GM19043 (cell line): ENCODE results near the gene CERT1.

Experiments used
- ATAC-seq: cut with Tn5 transposase; IDR thresholded peaks from one replicate; pipeline ENCODE4 v1.9.1; 2021; ENCODE audit warnings: low read depth; ENCODE audit not compliant: unreplicated experiment

Gene CERT1

DNA sequence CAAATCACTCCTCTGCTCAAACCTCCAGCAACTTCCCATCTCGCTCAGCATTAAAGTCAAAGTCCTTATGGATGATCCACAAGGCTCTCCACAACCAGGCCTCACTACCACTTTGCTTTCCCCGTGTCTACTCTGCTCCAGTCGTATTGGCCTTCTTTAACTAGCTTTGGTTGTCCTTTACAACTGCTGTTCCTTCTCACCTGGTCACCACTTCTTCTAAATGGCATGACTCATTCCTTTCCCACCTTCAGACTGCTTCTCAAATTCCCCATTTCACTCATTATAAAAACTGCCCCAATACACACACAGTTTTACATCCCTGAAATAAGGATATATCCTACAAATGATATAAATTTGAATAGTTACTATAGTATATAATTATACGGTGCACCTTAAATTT lies 30.4 kb downstream of the CERT1 start:
- ATAC-seq = no peak

DNA sequence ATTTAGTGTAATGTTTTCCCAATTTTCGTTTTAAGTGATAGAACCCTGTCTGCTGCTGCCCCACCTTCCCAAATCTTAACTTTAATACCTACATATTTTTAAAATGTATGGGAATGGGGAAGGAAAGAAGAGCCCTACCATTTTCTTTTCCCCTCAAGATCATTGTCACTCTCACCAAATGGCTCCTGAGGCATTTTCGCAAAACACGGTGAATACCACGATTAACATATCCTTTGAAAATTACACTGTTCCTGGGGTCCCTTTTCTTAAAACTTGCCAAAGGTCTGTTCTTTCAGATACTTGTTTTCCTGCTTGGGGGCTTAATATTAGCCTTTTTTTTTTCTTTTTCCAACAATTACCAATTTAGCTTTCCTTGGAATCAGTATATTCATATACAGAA lies 36.1 kb downstream of the CERT1 start:
- no peak for ATAC-seq

DNA sequence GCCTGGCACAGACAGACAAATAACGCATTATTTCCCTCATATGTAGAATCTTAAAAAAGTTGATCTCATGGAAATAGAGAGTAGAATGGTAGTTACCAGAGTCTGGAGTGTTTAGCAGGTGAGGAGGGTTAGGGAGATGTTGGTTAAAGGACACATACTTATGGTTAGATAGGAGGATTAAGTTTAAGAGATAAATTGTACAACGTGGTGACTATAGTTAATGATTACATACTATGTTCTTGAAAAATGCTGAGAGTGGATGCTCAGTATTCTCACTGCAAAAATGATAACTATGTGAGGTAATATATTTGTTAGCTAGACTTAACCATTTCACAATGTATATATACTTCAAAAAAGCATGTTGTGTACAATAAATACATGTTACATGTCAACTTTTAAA lies 38.0 kb downstream of the CERT1 start:
- ATAC-seq = no peak

DNA sequence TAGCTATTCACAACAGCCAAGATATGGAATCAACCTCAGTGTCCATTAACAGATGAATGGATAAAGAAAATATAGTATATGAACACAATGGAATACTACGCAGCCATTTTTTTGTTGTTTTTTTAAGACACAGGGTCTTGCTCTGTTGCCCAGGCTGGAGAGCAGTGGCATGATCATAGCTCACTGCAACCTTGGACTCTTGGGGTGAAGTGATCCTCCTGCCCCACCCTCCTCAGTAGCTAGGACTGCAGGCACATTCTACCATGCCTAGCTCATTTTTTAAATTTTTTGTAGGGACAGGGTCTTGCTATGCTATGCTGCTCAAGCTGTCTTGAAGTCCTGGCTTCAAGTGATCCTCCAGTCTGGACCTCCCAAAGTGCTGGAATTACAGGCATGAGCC lies 38.5 kb downstream of the CERT1 start:
- ATAC-seq = no peak

- ATAC-seq = no peak
These were observed 40.2 kb downstream of the CERT1 start for GRCh38 chr5:75471193-75471592.

DNA sequence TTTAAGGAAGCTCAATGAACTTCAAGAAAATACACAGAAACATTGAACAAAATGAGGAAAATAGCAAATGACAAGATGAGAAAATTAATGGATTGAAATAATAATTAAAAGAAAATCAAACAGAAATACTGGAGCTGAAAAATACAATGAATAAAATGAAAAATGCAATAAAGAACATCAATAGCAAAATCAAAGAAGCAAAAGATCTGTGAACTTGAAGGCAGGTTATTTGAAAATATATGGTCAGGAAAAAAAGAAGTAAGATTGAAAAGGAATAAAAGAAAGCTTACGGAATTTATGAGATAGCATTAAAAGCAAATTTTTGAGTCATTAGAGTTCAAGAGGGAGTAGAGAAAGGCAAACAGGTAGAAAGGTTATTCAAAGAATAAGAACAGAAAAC lies 42.4 kb downstream of the CERT1 start:
- no peak for ATAC-seq

- no peak for ATAC-seq
These were observed 42.8 kb downstream of the CERT1 start for GRCh38 chr5:75468593-75468992.

GRCh38 chr5:75466006-75466716 lies 45.3 kb downstream of the CERT1 start:
- no peak for ATAC-seq

- no peak for ATAC-seq
These were observed 45.9 kb downstream of the CERT1 start for GRCh38 chr5:75465480-75465879.

- ATAC-seq = no peak
These were observed 47.7 kb downstream of the CERT1 start for GRCh38 chr5:75463726-75464125.

DNA sequence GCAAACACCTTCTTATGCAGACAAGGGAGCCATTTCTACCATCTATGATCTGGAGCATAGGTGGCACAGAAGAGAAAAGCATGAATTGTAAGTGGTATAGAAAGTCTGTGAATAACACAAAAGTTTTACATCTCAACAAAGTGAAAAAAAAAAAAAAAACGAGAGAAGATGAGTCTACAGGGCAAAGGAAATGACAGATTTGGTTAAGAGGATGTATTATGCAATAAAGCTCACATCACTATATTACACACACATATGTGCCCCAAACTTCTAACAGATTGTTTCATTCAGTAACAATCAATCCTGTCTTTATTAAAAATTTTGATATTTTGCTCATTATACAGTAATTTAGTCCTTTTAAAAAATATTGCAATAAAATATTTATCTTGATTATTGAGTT lies 49.8 kb downstream of the CERT1 start:
- ATAC-seq = no peak

DNA sequence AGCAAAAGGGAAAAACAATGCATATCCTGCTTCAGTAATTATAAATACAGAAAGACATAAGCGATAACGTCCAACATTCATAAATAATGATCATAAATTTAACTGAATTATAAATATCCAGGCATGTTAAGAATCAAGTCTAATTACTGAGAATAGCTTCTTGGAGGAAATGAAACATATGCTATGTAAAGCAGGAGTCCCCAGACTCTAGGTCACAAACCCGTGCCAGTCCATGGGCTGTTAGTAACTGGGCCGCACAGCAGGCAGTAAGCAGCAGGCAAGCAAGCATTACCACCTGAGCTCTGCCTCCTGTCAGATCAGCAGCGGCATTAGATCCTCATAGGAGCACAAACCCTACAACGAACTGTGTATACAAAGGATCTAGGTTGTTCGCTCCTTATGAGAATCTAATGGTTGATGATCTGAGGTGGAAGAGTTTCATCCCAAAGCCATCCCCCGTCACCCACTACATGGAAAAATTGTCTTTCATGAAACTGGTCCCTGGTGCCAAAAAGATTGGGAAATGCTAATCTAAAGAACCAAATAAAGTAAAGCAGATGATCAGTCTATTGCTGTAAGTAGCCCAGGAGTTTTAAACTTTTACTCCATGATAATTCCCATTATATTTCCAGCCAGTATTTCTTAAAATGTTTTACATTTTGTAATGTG lies 50.4 kb downstream of the CERT1 start:
- peak; percentile 83 for ATAC-seq

GRCh38 chr5:75460532-75460931 lies 50.9 kb downstream of the CERT1 start:
- ATAC-seq = peak; percentile 14

GRCh38 chr5:75457691-75458090 lies 53.7 kb downstream of the CERT1 start:
- no peak for ATAC-seq

GRCh38 chr5:75457161-75457560 lies 54.3 kb downstream of the CERT1 start:
- no peak for ATAC-seq

- no peak for ATAC-seq
These were observed 61.4 kb downstream of the CERT1 start for GRCh38 chr5:75450069-75450468.

- no peak for ATAC-seq
These were observed 65.4 kb downstream of the CERT1 start for GRCh38 chr5:75446068-75446467.

DNA sequence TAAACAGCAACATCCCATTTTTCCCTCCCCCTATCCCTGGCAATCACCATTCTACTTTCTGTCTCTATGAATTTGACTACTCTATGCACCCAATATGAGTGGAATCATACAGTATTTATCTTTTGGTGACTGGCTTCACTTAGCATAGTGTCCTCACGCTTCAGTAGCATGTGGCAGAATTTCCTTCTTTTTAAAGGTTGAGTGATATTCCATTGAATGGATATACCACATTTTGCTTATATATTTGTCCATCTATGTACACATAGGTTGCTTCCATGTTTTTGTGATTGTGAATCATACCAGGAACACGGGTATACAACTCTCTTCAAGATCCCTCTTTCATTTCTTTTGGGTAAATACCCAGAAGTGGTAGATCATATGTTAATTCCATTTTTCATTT lies 69.9 kb downstream of the CERT1 start:
- ATAC-seq = no peak

DNA sequence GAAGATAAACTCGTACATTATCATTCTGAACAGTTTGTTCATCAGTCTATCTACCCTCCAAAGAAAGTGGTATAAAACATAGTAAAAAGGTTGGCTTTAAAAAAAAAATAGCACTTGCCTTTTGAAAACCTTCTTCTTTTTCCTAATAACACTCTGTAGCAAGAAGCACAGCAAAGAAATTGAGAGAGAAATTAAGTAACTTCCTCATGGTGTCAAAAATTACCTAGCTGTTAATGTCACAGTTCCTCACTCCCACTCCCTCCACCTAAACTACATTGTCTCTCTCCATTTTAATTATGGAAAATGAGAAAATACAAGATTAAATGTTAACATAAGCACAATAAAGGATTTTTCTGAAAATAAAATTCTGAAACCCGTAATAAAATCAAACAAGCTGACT lies 72.2 kb downstream of the CERT1 start:
- ATAC-seq = no peak

GRCh38 chr5:75438722-75439121 lies 72.7 kb downstream of the CERT1 start:
- no peak for ATAC-seq

DNA sequence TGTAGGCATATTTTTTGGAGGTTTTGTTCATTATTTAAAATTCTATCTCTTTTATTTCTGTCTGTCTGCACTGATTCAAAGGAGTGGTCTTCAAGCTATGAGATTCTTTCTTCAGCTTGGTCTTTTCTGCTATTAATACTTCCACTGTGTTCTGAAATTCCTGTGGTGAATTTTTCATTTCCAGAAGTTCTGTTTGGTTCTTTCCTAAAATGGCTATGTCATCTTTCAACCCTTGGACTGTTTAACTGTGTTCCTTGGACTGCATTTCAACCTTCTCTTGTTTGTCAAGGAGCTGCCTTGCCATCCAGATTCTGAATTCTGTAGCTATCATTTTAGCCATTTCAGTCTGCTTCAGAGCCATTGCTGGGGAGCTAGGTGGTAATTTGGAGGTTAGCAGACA lies 76.3 kb downstream of the CERT1 start:
- ATAC-seq = no peak

- ATAC-seq = no peak
These were observed 77.5 kb downstream of the CERT1 start for GRCh38 chr5:75433814-75434506.
